ENCODE measurements around the gene HES7.

Gene HES7

DNA sequence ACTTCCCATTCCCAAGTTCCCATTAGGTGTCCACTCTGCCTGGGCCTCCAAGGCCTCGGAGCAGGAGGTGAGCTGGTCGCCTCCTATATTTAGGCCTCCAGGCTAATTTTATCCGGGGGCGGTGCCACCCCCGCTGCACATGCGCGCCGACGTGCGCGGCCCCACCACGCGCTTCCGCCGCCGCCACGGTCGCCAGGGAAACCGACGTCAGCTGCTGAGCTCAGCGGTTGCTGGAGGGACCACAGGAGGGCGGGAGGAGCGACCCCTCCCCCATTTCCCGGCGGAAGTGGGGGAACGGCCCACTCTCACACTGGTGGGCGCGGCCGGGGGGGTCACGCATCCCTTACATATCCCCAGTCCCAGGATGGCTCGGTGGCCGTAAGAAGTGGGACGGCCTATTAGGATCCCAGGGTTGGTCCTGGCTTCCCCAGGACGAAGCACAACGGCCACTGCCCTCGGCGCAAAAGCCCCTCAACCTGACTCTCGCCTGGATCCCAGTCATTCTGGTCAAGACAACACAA, 27.3 kb upstream of the HES7 start:
- H2AK5ac ChIP-seq (ENCODE audit: low read length) = no peak overlapping the region
- H3K79me1 ChIP-seq (ENCODE audit: low read length) = peaks cover 12% of the 10 kb centered on the region
- no peaks in the 10 kb centered on the region for H3K27me3 ChIP-seq (ENCODE audit: insufficient read depth, low read length, poor library complexity)
- H2BK120ac ChIP-seq (ENCODE audit: low read depth, low read length) = no peak overlapping the region
- H3K4me3 ChIP-seq (ENCODE audit: low read length) = peak overlapping the region; percentile 60
- no peak overlapping the region for H3K23ac ChIP-seq (ENCODE audit: low read length)
- no CpG with 5 or more reads among the region's 38 CpGs for WGBS (ENCODE audit: extremely low coverage, insufficient coverage, low lambda C conversion rate)
- H4K8ac ChIP-seq (ENCODE audit: low read depth, low read length) = no peak overlapping the region
- H2BK5ac ChIP-seq (ENCODE audit: low read length) = no peak overlapping the region
- H3K4me1 ChIP-seq (ENCODE audit: control insufficient read depth, low read depth, low read length) = peaks cover 18% of the 10 kb centered on the region
- peak overlapping the region; percentile 81 for H3K4me2 ChIP-seq (ENCODE audit: low read length)
- peaks cover 2% of the 10 kb centered on the region for H3K79me2 ChIP-seq (ENCODE audit: control insufficient read depth, insufficient read depth, low read length)
- peaks cover 5% of the 10 kb centered on the region for H3K36me3 ChIP-seq (ENCODE audit: control insufficient read depth, insufficient read depth, low read length)
- H2BK15ac ChIP-seq (replicated peaks; ENCODE audit: low read depth) = no peak overlapping the region
- no peak overlapping the region for H3K27ac ChIP-seq (ENCODE audit: low read depth, low read length)
- no peak overlapping the region for H3K18ac ChIP-seq (ENCODE audit: low read length)
- DNase-seq = peak; percentile 89
- H3K4ac ChIP-seq (ENCODE audit: low read depth, low read length) = no peak overlapping the region
- peak overlapping the region; percentile 87 for H3K56ac ChIP-seq (ENCODE audit: low read length)
- H3K9ac ChIP-seq (ENCODE audit: low read length) = peak overlapping the region; percentile 81
- H4K5ac ChIP-seq (ENCODE audit: low read length) = no peak overlapping the region

DNA sequence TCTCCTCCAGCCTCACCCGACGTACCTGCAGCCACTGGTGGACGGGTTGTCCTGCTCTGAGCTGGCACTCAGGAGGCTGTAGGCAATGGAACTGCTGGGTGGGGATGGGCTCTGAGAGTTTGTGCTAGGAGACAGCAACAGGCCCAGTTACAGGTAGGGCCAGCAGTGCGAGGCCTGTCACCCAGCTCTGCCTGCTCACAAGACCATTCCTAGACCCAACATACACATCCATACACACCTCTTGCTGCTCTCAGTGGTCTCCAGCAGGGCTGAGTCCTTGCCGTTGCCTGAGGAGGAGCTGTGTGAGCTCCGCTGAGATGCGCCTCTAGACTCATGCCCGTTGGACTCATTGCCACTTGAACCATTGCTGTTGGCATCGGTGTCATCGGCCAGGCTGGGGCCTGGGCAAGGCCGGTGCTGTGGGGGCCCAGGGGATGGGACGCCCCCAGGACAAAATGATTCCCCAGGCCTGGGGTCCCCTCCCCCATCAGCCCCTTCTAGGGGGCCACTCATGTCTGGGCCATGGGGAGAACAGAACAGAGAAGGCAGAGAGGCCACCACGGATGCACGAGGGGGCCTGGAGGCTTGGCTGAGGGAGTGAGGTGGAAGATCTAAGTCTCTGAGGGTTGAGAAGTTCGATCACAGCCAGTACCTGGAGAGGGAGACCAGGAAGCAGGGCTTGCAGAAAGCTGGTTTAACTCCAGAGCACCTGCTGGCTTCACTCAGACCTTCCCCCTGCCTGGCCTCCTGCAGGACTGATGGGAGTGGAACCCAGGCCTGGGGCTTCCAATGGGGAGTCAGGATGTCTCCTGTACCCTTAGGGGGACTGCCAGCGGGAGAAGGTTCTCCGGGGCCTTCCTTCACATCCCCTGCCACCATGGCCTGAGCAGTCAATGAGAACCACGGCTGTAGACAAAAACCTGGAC, 26.6 kb upstream of the HES7 start:
- Histone ChIP-seq H3K4me3 (ENCODE audit: low read length) (no peak overlapping the region), H3K36me3 (ENCODE audit: control insufficient read depth, insufficient read depth, low read length) (peaks cover 7% of the 10 kb centered on the region), H2BK120ac (ENCODE audit: low read depth, low read length) (no peak overlapping the region), H3K79me1 (ENCODE audit: low read length) (peaks cover 9% of the 10 kb centered on the region), H3K79me2 (ENCODE audit: control insufficient read depth, insufficient read depth, low read length) (peaks cover 2% of the 10 kb centered on the region), H3K4me1 (ENCODE audit: control insufficient read depth, low read depth, low read length) (peaks cover 16% of the 10 kb centered on the region), H4K5ac (ENCODE audit: low read length) (no peak overlapping the region), H2BK5ac (ENCODE audit: low read length) (no peak overlapping the region), H2BK15ac (replicated peaks; ENCODE audit: low read depth) (no peak overlapping the region), H3K56ac (ENCODE audit: low read length) (peak overlapping the region; percentile 74), H3K23ac (ENCODE audit: low read length) (no peak overlapping the region), H4K8ac (ENCODE audit: low read depth, low read length) (no peak overlapping the region), H3K27ac (ENCODE audit: low read depth, low read length) (no peak overlapping the region), H3K4me2 (ENCODE audit: low read length) (peak overlapping the region; percentile 81), H3K4ac (ENCODE audit: low read depth, low read length) (no peak overlapping the region), H3K18ac (ENCODE audit: low read length) (no peak overlapping the region), H3K27me3 (ENCODE audit: insufficient read depth, low read length, poor library complexity) (no peaks in the 10 kb centered on the region), H3K9ac (ENCODE audit: low read length) (peak overlapping the region; percentile 57), H2AK5ac (ENCODE audit: low read length) (no peak overlapping the region)
- no peak for DNase-seq
- WGBS (ENCODE audit: extremely low coverage, insufficient coverage, low lambda C conversion rate) = no CpG with 5 or more reads among the region's 18 CpGs

DNA sequence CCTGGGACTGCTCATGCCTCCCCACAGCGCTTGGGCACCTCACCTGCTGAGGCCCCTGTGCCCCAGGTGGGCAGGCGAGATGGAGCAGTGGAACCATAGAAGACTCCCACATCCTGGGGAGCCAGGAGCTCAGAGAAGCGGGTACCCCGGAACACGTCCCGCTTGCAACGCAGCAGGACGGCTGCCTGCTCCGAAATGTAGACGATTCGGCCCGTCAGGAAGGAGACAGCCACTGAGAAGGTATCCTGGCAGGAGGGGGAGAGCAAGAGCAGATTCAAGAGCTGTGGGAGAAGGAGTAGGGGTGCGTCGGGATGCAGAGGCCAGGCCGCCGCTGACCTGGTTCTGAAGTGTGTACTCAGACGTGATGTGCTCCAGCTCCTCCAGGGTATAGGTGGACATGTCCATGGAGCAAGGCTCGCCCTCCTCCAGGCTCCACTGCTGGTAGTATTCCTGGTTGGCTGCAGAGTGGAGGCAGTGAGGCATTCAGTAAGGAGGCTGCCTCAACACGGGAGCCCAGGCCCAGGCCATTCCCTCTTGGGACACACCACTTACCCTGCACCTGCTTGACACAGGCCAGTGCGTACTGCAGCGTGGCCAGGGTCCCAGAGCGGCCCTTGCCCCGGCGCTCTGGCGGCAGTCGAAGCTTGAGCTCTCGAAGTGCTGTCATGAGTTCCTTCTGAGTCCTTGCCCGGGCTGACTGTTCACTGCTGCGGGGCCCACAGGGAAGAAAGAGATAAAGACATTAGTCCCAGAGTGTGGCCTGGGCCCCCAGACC, 25.7 kb upstream of the HES7 start:
- H3K23ac ChIP-seq (ENCODE audit: low read length) = no peak overlapping the region
- no CpG with 5 or more reads among the region's 29 CpGs for WGBS (ENCODE audit: extremely low coverage, insufficient coverage, low lambda C conversion rate)
- H4K5ac ChIP-seq (ENCODE audit: low read length) = no peak overlapping the region
- H3K9ac ChIP-seq (ENCODE audit: low read length) = no peak overlapping the region
- H3K18ac ChIP-seq (ENCODE audit: low read length) = no peak overlapping the region
- H3K27me3 ChIP-seq (ENCODE audit: insufficient read depth, low read length, poor library complexity) = no peaks in the 10 kb centered on the region
- peaks cover 9% of the 10 kb centered on the region for H3K4me1 ChIP-seq (ENCODE audit: control insufficient read depth, low read depth, low read length)
- no peak overlapping the region for H2BK120ac ChIP-seq (ENCODE audit: low read depth, low read length)
- H4K8ac ChIP-seq (ENCODE audit: low read depth, low read length) = no peak overlapping the region
- peaks cover 7% of the 10 kb centered on the region for H3K79me1 ChIP-seq (ENCODE audit: low read length)
- no peak overlapping the region for H2AK5ac ChIP-seq (ENCODE audit: low read length)
- H3K4me2 ChIP-seq (ENCODE audit: low read length) = no peak overlapping the region
- no peak overlapping the region for H3K27ac ChIP-seq (ENCODE audit: low read depth, low read length)
- H3K4me3 ChIP-seq (ENCODE audit: low read length) = no peak overlapping the region
- no peak overlapping the region for H3K4ac ChIP-seq (ENCODE audit: low read depth, low read length)
- H3K36me3 ChIP-seq (ENCODE audit: control insufficient read depth, insufficient read depth, low read length) = peaks cover 7% of the 10 kb centered on the region
- H3K56ac ChIP-seq (ENCODE audit: low read length) = no peak overlapping the region
- no peak overlapping the region for H2BK15ac ChIP-seq (replicated peaks; ENCODE audit: low read depth)
- peaks cover 2% of the 10 kb centered on the region for H3K79me2 ChIP-seq (ENCODE audit: control insufficient read depth, insufficient read depth, low read length)
- H2BK5ac ChIP-seq (ENCODE audit: low read length) = no peak overlapping the region
- DNase-seq = no peak

DNA sequence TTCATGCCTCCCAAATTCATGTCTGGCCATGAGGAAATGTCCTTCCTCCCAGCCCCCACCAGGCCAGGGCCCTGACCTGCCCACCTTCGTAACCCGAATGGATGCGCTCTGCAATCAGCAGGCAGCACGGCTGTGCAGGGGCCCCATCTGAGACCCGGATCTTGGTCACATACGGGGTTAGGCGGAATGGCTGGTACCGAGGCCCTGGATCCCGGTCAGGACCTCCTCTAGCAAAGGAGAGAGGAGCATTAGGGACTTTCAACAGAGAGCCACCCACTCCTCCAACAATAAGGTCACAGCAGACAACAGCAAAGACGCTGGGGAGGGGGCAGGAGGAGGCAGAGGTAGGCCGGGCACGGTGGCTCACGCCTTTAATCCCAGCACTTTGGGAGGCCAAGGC, 24.7 kb upstream of the HES7 start:
- no peak overlapping the region for H3K18ac ChIP-seq (ENCODE audit: low read length)
- no peak overlapping the region for H3K4me3 ChIP-seq (ENCODE audit: low read length)
- no peak overlapping the region for H2BK15ac ChIP-seq (replicated peaks; ENCODE audit: low read depth)
- no peak overlapping the region for H3K23ac ChIP-seq (ENCODE audit: low read length)
- H2AK5ac ChIP-seq (ENCODE audit: low read length) = no peak overlapping the region
- H3K56ac ChIP-seq (ENCODE audit: low read length) = no peak overlapping the region
- H3K9ac ChIP-seq (ENCODE audit: low read length) = no peak overlapping the region
- H3K79me1 ChIP-seq (ENCODE audit: low read length) = peaks cover 7% of the 10 kb centered on the region
- H3K27ac ChIP-seq (ENCODE audit: low read depth, low read length) = no peak overlapping the region
- no peak overlapping the region for H2BK5ac ChIP-seq (ENCODE audit: low read length)
- H4K5ac ChIP-seq (ENCODE audit: low read length) = no peak overlapping the region
- H3K4me2 ChIP-seq (ENCODE audit: low read length) = no peak overlapping the region
- H3K79me2 ChIP-seq (ENCODE audit: control insufficient read depth, insufficient read depth, low read length) = peaks cover 2% of the 10 kb centered on the region
- no peak overlapping the region for H4K8ac ChIP-seq (ENCODE audit: low read depth, low read length)
- no peaks in the 10 kb centered on the region for H3K27me3 ChIP-seq (ENCODE audit: insufficient read depth, low read length, poor library complexity)
- H3K4me1 ChIP-seq (ENCODE audit: control insufficient read depth, low read depth, low read length) = peaks cover 5% of the 10 kb centered on the region
- no peak overlapping the region for H2BK120ac ChIP-seq (ENCODE audit: low read depth, low read length)
- H3K4ac ChIP-seq (ENCODE audit: low read depth, low read length) = no peak overlapping the region
- H3K36me3 ChIP-seq (ENCODE audit: control insufficient read depth, insufficient read depth, low read length) = peaks cover 7% of the 10 kb centered on the region
- no CpG with 5 or more reads among the region's 13 CpGs for WGBS (ENCODE audit: extremely low coverage, insufficient coverage, low lambda C conversion rate)
- DNase-seq = no peak

DNA sequence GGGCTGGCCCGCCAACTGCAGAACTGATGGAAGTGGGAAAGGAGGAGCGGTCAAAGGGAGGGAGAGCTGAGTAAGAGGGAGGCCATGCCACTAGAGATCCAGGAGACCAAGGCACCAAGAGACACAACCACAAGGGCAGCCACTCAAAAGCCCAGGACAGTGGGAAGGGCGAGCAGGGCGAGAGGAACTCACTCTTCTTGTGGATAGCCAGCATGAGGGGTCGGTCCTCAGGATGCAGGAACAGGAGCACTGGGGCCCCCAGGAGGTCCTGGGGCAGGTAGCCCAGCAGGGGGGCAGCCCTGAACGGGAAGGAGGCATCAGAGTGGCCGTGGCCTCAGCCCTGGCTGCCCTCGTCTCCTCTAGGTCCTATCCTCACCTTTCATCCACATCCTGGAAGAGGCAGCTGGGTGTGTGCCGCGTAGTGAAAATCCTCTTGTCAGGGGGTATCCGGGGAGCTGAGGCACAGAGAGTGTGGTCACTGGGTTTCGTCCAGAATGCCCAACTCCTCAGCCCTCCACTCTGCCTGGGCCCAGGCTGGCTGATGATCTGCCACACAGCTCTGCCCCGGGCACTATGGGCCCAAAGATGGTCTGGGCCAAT, 24.0 kb upstream of the HES7 start:
- no CpG with 5 or more reads among the region's 13 CpGs for WGBS (ENCODE audit: extremely low coverage, insufficient coverage, low lambda C conversion rate)
- no peaks in the 10 kb centered on the region for H3K27me3 ChIP-seq (ENCODE audit: insufficient read depth, low read length, poor library complexity)
- H3K4ac ChIP-seq (ENCODE audit: low read depth, low read length) = no peak overlapping the region

More for the DNA sequence above, 24.0 kb upstream of the HES7 start:
- Histone ChIP-seq H3K4me2 (ENCODE audit: low read length) (no peak overlapping the region), H3K18ac (ENCODE audit: low read length) (no peak overlapping the region), H3K56ac (ENCODE audit: low read length) (no peak overlapping the region), H3K79me1 (ENCODE audit: low read length) (peaks cover 7% of the 10 kb centered on the region), H3K27ac (ENCODE audit: low read depth, low read length) (no peak overlapping the region), H3K79me2 (ENCODE audit: control insufficient read depth, insufficient read depth, low read length) (peaks cover 2% of the 10 kb centered on the region), H2BK15ac (replicated peaks; ENCODE audit: low read depth) (no peak overlapping the region), H3K4me3 (ENCODE audit: low read length) (no peak overlapping the region), H3K23ac (ENCODE audit: low read length) (no peak overlapping the region), H2AK5ac (ENCODE audit: low read length) (no peak overlapping the region), H4K8ac (ENCODE audit: low read depth, low read length) (no peak overlapping the region), H4K5ac (ENCODE audit: low read length) (no peak overlapping the region), H3K9ac (ENCODE audit: low read length) (no peak overlapping the region), H3K36me3 (ENCODE audit: control insufficient read depth, insufficient read depth, low read length) (peaks cover 7% of the 10 kb centered on the region), H2BK120ac (ENCODE audit: low read depth, low read length) (no peak overlapping the region), H2BK5ac (ENCODE audit: low read length) (no peak overlapping the region), H3K4me1 (ENCODE audit: control insufficient read depth, low read depth, low read length) (peaks cover 5% of the 10 kb centered on the region)
- DNase-seq = no peak

Data from mesendoderm (in vitro differentiated cells).